ENCODE results near the gene RAP1GAP.

Gene RAP1GAP

GRCh38 chr1:21661886-21662285 is 7.3 kb downstream of the RAP1GAP start:
- DNase-seq = no peak

GRCh38 chr1:21659924-21660326 is 9.2 kb downstream of the RAP1GAP start:
- DNase-seq = no peak

GRCh38 chr1:21659099-21659923 is 9.8 kb downstream of the RAP1GAP start:
- DNase-seq = peak; percentile 36

- no peak for DNase-seq
These were observed 11.5 kb downstream of the RAP1GAP start for GRCh38 chr1:21657456-21658190.

- no peak for DNase-seq
These were observed 13.4 kb downstream of the RAP1GAP start for GRCh38 chr1:21655748-21656147.

- DNase-seq = no peak
These were observed 13.9 kb downstream of the RAP1GAP start for GRCh38 chr1:21655259-21655658.

GRCh38 chr1:21654209-21654608 is 14.9 kb downstream of the RAP1GAP start:
- no peak for DNase-seq

DNA sequence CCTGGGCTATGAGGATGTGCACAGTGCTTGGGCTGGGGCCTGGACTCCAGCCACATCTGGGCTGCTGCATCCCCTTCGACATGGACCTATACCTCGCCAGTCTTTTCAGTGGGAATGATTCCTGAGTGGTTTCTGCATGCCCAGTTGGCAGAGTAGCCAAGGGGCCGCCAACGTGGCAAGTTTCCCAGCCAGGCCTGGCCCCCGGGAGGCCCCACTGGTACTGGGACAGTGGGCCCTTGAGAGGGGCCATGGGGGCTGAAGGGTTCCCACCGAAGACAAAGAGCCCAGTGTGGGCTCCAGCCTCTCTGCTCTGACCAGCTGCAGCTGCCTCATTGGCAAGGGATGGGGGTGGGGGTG is 15.4 kb downstream of the RAP1GAP start:
- no peak for DNase-seq

- no peak for DNase-seq
These were observed 16.0 kb downstream of the RAP1GAP start for GRCh38 chr1:21652937-21653743.

- no peak for DNase-seq
These were observed 16.8 kb downstream of the RAP1GAP start for GRCh38 chr1:21652101-21652936.

- DNase-seq = peak; percentile 23
These were observed 17.7 kb downstream of the RAP1GAP start for GRCh38 chr1:21651214-21652042.

GRCh38 chr1:21650400-21650799 is 18.8 kb downstream of the RAP1GAP start:
- DNase-seq = no peak

DNA sequence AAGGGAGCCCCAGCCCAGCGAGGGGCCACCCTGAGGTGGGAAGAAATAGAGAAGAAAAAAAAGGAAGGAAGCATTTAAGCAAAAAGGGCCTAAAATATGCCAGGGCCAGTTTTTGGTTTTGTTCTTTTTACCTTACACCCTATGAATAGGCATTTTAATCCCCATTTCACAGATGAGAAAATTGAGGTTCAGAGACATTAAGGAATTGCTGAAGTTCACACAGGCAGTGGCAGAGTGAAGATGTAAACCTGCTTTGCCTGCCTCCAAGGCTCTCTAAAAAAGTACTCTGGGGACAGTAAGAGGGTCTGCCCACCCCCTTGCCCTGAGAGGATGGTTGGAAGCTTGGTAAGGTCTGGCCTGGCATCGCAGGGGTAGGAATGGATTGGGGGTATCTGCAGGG is 19.8 kb downstream of the RAP1GAP start:
- DNase-seq = no peak

DNA sequence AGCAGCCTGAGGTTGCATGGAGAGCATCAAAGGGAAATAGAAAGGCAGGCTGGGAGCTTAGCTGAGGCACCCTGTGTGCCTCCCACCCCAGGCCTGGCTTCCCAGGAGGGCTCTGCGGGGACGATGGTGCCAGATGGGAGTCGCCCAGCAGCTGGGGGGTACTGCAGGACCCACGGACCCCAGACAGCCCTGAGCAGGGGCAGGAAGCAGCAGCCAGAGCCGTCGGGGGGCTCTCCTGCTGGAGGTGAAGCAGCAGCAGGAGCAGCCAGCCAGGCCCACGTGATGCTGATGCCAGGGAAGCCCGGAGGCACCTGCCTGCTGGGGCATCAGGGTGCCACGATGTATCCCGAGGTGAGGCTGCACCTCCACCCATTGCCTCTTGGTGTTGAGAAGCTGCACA is 20.4 kb downstream of the RAP1GAP start:
- DNase-seq = no peak

- DNase-seq = no peak
These were observed 20.8 kb downstream of the RAP1GAP start for GRCh38 chr1:21648352-21648730.

DNA sequence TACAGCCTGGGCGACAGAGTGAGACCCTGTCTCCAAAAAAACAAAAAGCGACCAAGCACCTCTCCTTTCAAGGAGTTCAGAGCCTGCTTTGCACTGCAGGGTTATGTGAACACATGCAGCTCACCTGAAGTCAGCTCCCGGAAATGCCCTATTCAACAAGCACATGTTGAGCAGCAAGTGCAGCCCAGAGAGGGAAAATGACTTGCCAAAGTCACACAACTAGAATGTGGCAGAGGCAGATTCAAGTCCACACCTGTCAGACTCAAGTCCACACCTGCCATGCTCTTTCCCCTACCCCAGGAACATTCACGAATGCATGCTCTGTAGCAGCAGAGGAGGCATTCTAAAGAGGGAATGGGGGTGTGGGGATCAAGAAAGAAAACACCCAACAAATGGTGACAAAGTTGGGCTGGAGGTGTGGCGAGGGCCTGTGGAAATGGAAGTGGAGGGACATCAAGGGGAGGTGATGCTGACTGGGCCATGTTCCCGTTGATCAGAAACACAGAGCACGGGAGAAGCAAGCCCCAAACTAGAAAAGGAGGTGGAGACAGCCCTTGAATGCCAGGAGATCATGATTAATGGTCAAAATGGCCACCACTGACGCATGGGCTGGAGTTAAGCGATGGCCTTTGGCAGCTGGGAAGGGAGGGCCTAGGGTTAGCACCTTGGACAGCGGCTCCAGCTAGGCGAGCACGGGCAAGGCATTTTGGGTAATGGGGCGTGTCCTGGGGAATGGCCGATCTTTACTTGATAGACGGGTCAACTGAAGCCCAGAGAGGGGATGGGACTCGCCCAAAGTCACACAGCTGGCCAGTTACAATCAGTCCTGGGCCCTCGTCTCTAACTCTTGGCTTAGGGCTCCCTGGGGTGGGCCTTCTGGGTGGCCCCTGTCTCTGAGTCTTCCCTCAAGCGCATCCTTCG is 21.5 kb downstream of the RAP1GAP start:
- DNase-seq = no peak

- no peak for DNase-seq
These were observed 23.6 kb downstream of the RAP1GAP start for GRCh38 chr1:21645550-21645949.

DNA sequence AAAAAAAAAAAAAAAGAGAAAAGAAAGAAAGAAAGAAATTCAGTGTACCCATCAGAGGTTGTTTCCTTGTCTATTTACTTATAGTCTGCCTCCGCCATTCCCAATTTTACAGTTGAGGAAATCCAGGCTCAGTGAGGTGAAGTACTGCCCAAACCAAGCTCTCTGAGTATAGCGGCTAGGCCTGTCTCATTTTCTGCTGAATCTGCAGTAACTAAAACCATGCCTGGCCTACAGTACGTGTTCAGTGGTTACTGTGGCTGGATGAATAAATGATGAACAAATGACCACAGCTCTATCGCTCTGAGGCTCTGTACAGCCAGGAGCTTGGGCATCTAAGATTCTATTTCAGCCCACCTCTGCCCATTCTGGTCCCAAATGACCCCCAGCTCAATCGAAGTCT is 24.3 kb downstream of the RAP1GAP start:
- no peak for DNase-seq

- no peak for DNase-seq
These were observed 24.8 kb downstream of the RAP1GAP start for GRCh38 chr1:21644348-21644747.

GRCh38 chr1:21643624-21644023 is 25.5 kb downstream of the RAP1GAP start:
- no peak for DNase-seq
